Astrocyte (in vitro differentiated cells and primary cell): ENCODE data around the gene MAPKBP1. TPM values are rescaled to one million over a fixed set of nuclear protein-coding genes. Genes with fewer than 3 reads are reported as not detected.

Source experiments
- DNase-seq: peaks from one replicate; pipeline ENCODE4 v3.0.0-alpha.2; 2010; ENCODE audit warnings: low read depth
- FAIRE-seq: peaks from 2 replicates; lab custom pipeline; 2011; peaks lifted over from hg19 to GRCh38; lab: Jason Lieb, UNC
- H2AFZ ChIP-seq: 2 replicates; pipeline ENCODE4 v1.6.0; 2012; ENCODE audit warnings: low read depth, low read length, inconsistent platforms
- H3K27ac ChIP-seq: 2 replicates; pipeline ENCODE4 v1.5.1; 2011; ENCODE audit warnings: low read depth, low read length, inconsistent platforms
- H3K27me3 ChIP-seq: 2 replicates; pipeline ENCODE4 v1.6.0; 2011; ENCODE audit warnings: low read length, inconsistent platforms; ENCODE audit not compliant: insufficient read depth
- H3K36me3 ChIP-seq: 2 replicates; pipeline ENCODE4 v1.5.1; 2011; ENCODE audit warnings: low read length, inconsistent platforms; ENCODE audit not compliant: insufficient read depth
- H3K4me1 ChIP-seq: 2 replicates; pipeline ENCODE4 v1.5.1; 2011; ENCODE audit warnings: low read length, inconsistent platforms; ENCODE audit not compliant: insufficient read depth
- H3K4me2 ChIP-seq: 2 replicates; pipeline ENCODE4 v1.6.0; 2012; ENCODE audit warnings: low read length, inconsistent platforms
- H3K4me3 ChIP-seq: 2 replicates; pipeline ENCODE4 v1.5.1; 2011; ENCODE audit warnings: low read depth, mild to moderate bottlenecking, low read length, inconsistent platforms; ENCODE audit not compliant: insufficient read depth
- H3K79me2 ChIP-seq: 2 replicates; pipeline ENCODE4 v1.6.0; 2012; ENCODE audit warnings: mild to moderate bottlenecking, low read length, inconsistent platforms; ENCODE audit not compliant: insufficient read depth
- H3K9ac ChIP-seq: 2 replicates; pipeline ENCODE4 v1.6.0; 2012; ENCODE audit warnings: mild to moderate bottlenecking, low read length, inconsistent platforms
- H3K9me3 ChIP-seq: 2 replicates; pipeline ENCODE4 v1.5.1; 2012; ENCODE audit warnings: low read depth, mild to moderate bottlenecking, low read length, inconsistent platforms; ENCODE audit not compliant: insufficient read depth
- H4K20me1 ChIP-seq: 2 replicates; pipeline ENCODE4 v1.6.0; 2012; ENCODE audit warnings: low read length, inconsistent platforms; ENCODE audit not compliant: insufficient read depth
- H3K27ac Mint-ChIP-seq: one replicate; pipeline ENCODE4 v1.8.0; 2021; ENCODE audit warnings: mild to moderate bottlenecking, mixed read lengths; ENCODE audit not compliant: unreplicated experiment
- H3K27me3 Mint-ChIP-seq: one replicate; pipeline ENCODE4 v1.8.0; 2021; ENCODE audit warnings: low read depth, mixed read lengths; ENCODE audit not compliant: unreplicated experiment
- H3K36me3 Mint-ChIP-seq: one replicate; pipeline ENCODE4 v1.8.0; 2021; ENCODE audit warnings: low read depth, mixed read lengths; ENCODE audit not compliant: unreplicated experiment
- H3K4me1 Mint-ChIP-seq: one replicate; pipeline ENCODE4 v1.8.0; 2021; ENCODE audit warnings: low read depth, mixed read lengths; ENCODE audit not compliant: unreplicated experiment
- H3K4me3 Mint-ChIP-seq: one replicate; pipeline ENCODE4 v1.8.0; 2021; ENCODE audit warnings: mild to moderate bottlenecking, moderate library complexity, mixed read lengths; ENCODE audit not compliant: unreplicated experiment
- H3K9me3 Mint-ChIP-seq: one replicate; pipeline ENCODE4 v1.8.0; 2021; ENCODE audit warnings: mild to moderate bottlenecking, mixed read lengths; ENCODE audit not compliant: unreplicated experiment
- EZH2 ChIP-seq: IDR thresholded peaks from 2 replicates; pipeline ENCODE4 v1.6.1; 2012; ENCODE audit warnings: mild to moderate bottlenecking, low read length, inconsistent platforms; ENCODE audit not compliant: insufficient read depth
- total RNA-seq: library from RNA; stranded (reverse); gene quantifications from 2 replicates; pipeline ENCODE4 v1.2.1, GENCODE V29; 2021
- TF ChIP-seq, protein P1 (sequence below): IDR thresholded peaks from 2 replicates; pipeline ENCODE4 v1.5.1; 2011; ENCODE audit warnings: low read depth, mild to moderate bottlenecking, inconsistent platforms, low read length, moderate library complexity; ENCODE audit not compliant: insufficient read depth

Gene MAPKBP1
- total RNA-seq, 1 donor from 2014 or later = 30.8 TPM

DNA sequence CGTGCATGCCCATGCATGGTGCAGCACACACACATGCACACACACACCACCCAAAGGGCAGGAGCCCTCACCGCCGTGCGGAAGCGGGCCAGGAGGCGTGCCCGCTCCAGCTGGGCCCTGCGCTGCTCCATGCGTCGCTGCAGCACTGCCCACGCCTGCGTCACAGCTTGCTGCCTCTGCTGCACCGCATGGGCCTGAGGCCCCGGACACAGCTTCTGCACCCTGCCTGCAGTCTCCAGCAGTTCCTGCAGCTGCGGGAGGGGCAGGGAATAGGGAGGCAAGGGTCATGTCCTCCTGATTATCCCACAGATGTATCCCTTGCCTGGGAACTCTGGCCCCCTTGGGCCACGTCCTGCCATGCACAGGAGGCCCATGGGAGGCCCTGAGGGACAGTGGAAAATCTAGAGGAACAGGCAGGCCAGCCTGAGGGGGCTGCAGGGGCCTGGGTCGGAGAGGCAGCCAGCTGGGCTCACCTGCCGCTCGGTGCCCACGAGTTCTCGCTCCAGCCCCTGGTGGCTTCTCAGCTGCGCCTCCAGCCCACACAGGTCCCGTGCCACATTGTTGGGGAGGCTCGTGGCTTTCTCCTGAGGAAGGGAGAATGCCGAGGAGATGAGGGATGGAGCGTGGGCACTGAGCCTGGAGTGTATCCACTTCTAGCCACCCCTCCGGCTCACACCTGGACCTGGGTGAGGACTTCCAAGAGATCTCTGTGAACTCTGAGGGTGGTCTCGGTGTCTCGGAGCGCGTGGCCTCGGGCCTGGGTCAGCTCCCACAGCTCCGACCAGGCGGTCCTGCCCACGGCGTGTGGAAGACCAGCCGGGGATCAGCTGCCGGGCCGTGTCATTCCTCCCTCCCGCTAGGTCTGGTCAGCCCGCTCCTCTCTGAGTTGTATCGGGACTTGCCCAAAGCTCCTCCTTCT is 95.7 kb downstream of the MAPKBP1 start:
- H3K4me1 ChIP-seq = peaks cover 15% of the 10 kb centered on the region
- no peaks in the 10 kb centered on the region for H3K79me2 ChIP-seq
- Mint-ChIP-seq H3K9me3 (peaks cover 7% of the 10 kb centered on the region), H3K36me3 (peaks cover 18% of the 10 kb centered on the region), H3K27ac (no peak overlapping the region), H3K27me3 (peaks cover 42% of the 10 kb centered on the region), H3K4me1 (no peaks in the 10 kb centered on the region), H3K4me3 (no peak overlapping the region)
- H3K9ac ChIP-seq = no peak overlapping the region
- H3K36me3 ChIP-seq = no peaks in the 10 kb centered on the region
- TF ChIP-seq, protein P1, sequence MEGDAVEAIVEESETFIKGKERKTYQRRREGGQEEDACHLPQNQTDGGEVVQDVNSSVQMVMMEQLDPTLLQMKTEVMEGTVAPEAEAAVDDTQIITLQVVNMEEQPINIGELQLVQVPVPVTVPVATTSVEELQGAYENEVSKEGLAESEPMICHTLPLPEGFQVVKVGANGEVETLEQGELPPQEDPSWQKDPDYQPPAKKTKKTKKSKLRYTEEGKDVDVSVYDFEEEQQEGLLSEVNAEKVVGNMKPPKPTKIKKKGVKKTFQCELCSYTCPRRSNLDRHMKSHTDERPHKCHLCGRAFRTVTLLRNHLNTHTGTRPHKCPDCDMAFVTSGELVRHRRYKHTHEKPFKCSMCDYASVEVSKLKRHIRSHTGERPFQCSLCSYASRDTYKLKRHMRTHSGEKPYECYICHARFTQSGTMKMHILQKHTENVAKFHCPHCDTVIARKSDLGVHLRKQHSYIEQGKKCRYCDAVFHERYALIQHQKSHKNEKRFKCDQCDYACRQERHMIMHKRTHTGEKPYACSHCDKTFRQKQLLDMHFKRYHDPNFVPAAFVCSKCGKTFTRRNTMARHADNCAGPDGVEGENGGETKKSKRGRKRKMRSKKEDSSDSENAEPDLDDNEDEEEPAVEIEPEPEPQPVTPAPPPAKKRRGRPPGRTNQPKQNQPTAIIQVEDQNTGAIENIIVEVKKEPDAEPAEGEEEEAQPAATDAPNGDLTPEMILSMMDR = no peak
- no peak for TF ChIP-seq EZH2
- no peak overlapping the region for H3K4me3 ChIP-seq
- no peak overlapping the region for H3K27ac ChIP-seq
- H4K20me1 ChIP-seq = peaks cover 14% of the 10 kb centered on the region
- FAIRE-seq = no peak
- DNase-seq = no peak
- no peaks in the 10 kb centered on the region for H3K9me3 ChIP-seq
- no peak overlapping the region for H2AFZ ChIP-seq
- H3K4me2 ChIP-seq = peak overlapping the region; percentile 47
- H3K27me3 ChIP-seq = peaks cover 8% of the 10 kb centered on the region

DNA sequence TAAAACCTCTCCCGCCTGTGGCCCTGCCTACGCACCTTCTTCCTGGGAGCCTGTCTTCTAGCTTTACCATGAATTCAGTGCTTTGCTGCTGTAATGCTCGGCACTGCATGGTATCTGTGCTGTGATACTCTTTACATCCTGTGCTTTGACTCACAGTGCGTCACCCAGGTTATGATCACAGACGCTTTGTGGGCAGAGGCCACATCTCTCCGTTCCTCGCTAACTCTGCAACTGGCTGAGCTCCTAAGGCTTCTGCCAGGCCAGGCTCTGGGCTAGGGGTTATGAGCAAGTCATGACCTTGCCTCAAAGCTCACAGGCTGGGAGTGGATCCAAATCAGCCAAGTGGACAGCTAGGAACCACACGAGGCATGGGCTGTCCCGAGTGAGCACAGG is 96.4 kb downstream of the MAPKBP1 start:
- peaks cover 18% of the 10 kb centered on the region for H3K36me3 Mint-ChIP-seq
- H3K27me3 Mint-ChIP-seq = peaks cover 45% of the 10 kb centered on the region
- H3K36me3 ChIP-seq = no peaks in the 10 kb centered on the region
- peaks cover 15% of the 10 kb centered on the region for H3K4me1 ChIP-seq
- DNase-seq (peak; percentile 74), FAIRE-seq (no peak)
- H2AFZ ChIP-seq = no peak overlapping the region
- H3K27me3 ChIP-seq = peaks cover 8% of the 10 kb centered on the region
- H3K4me3 Mint-ChIP-seq = no peak overlapping the region
- TF ChIP-seq EZH2 = no peak
- TF ChIP-seq, protein P1 = no peak
- H3K4me2 ChIP-seq = peak overlapping the region; percentile 47
- H3K4me3 ChIP-seq = no peak overlapping the region
- no peaks in the 10 kb centered on the region for H3K79me2 ChIP-seq
- H3K4me1 Mint-ChIP-seq = no peaks in the 10 kb centered on the region
- H3K27ac ChIP-seq = no peak overlapping the region
- no peak overlapping the region for H3K27ac Mint-ChIP-seq
- H3K9ac ChIP-seq = no peak overlapping the region
- no peaks in the 10 kb centered on the region for H3K9me3 ChIP-seq
- H3K9me3 Mint-ChIP-seq = peaks cover 7% of the 10 kb centered on the region
- peaks cover 14% of the 10 kb centered on the region for H4K20me1 ChIP-seq
